ENCODE measurements around the gene JMJD1C.

DNA sequence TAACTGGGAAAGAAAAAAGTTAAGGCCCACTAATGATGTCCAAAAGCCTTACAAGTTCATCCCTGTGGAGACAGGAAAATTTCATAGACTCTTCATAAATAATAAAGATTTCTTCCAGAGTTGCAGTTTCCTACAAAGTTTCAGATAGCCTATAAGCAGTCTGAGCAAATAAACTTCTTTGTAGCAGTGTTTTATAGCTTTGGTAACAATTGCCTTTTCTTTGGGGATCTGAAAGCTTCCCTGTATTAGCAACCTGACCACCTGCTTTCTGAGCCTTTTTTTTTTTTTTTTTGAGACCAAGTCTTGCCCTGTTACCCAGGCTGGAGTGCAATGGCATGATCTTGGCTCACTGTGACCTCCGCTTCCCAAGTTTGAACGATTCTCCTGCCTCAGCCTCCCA is 182.7 kb downstream of the JMJD1C start:
- TF ChIP-seq, protein P1, sequence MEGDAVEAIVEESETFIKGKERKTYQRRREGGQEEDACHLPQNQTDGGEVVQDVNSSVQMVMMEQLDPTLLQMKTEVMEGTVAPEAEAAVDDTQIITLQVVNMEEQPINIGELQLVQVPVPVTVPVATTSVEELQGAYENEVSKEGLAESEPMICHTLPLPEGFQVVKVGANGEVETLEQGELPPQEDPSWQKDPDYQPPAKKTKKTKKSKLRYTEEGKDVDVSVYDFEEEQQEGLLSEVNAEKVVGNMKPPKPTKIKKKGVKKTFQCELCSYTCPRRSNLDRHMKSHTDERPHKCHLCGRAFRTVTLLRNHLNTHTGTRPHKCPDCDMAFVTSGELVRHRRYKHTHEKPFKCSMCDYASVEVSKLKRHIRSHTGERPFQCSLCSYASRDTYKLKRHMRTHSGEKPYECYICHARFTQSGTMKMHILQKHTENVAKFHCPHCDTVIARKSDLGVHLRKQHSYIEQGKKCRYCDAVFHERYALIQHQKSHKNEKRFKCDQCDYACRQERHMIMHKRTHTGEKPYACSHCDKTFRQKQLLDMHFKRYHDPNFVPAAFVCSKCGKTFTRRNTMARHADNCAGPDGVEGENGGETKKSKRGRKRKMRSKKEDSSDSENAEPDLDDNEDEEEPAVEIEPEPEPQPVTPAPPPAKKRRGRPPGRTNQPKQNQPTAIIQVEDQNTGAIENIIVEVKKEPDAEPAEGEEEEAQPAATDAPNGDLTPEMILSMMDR (IDR thresholded peaks at IDR 0.05; ENCODE audit: low read depth, low read length, poor library complexity, severe bottlenecking): no peak
- no peak for TF ChIP-seq EZH2phosphoT487 (IDR thresholded peaks at IDR 0.05; ENCODE audit: borderline replicate concordance, low read length)
